Measurements from ENCODE around the gene SLC44A3. TPM values are rescaled to one million over a fixed set of nuclear protein-coding genes. Genes with fewer than 3 reads are reported as not detected.

The SLC44A3 gene
- total and polyA plus RNA-seq, 2 of the 13 experiments (the other 11 are each of a cell fraction or from before 2014, with no cell fraction given), result 6.8 to 14.1 TPM

DNA sequence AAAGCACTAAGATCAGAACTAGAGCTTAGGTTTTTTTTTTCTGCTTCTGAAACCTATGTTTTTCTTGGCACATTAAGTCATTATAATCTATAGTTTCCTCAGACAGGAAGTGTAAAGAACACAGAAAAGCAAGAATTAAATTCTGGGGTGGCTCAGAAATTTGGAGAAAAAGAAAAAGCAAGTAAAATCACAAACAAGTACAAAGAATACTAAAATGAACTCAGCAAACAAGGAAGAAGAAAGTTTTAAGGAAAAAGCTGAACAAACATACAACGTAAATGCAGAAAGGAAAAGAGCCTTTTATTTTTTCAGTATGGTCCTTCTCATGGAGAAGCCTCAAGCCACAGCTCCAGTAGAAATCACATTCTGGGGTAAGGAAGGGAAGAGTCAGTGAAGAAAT is 115.3 kb downstream of the SLC44A3 start:
- in situ Hi-C loops (cut with HindIII; ENCODE audit: extremely low pct_ligation_motif_present, low pct_unique_long_range_greater_than_20kb) (no loop called here), intact Hi-C loops (cut with micrococcal nuclease; ENCODE audit: unreplicated experiment) (no loop called here)
- FAIRE-seq, result no peak
- Histone ChIP-seq H4K20me1 (ENCODE audit: insufficient read depth, low read length) (no peaks in the 10 kb centered on the region), H3K79me2 (ENCODE audit: insufficient read depth, low read length) (peaks cover 9% of the 10 kb centered on the region), H3K9ac (ENCODE audit: insufficient read depth, low read depth, low read length) (no peak overlapping the region), H2AFZ (ENCODE audit: low read length) (no peak overlapping the region), H3K4me3 (replicated peaks in 1 of 3; ENCODE audit: insufficient read depth in 1 of 3, low read depth in 2 of 3, low read length in 3 of 3) (no peak overlapping the region), H3K4me1 (ENCODE audit: insufficient read depth, low read length) (peaks cover 19% of the 10 kb centered on the region), H3K27me3 (ENCODE audit: control insufficient read depth in 1 of 2, insufficient read depth in 2 of 2, low read length in 2 of 2) (no peaks in the 10 kb centered on the region), H3K36me3 (replicated peaks in 1 of 2; ENCODE audit: control insufficient read depth in 1 of 2, insufficient read depth in 2 of 2, low read length in 2 of 2) (peaks cover 0 to 6% of the 10 kb centered on the region in 2 experiments; a peak in 1 of 5 replicates), H3K27ac (ENCODE audit: extremely low read length, insufficient read depth, low read length) (no peak overlapping the region), H3K4me2 (ENCODE audit: low read depth, low read length) (no peak overlapping the region), H3K9me3 (ENCODE audit: low read length) (no peaks in the 10 kb centered on the region)
- POLR2A ChIA-PET, result no interaction called here
- DNase-seq (ENCODE audit: low spot score), result no peak
- ATAC-seq, result no peak
- TF ChIP-seq ZNF724P (CRISPR knock-in tag; IDR thresholded peaks at IDR 0.05; ENCODE audit: borderline replicate concordance) (no peak), ELF4 (CRISPR knock-in tag; IDR thresholded peaks at IDR 0.05; ENCODE audit: borderline replicate concordance) (no peak), ELF1 (CRISPR knock-in tag; IDR thresholded peaks at IDR 0.05) (no peak), YEATS2 (CRISPR knock-in tag; IDR thresholded peaks at IDR 0.05; ENCODE audit: borderline replicate concordance) (no peak), ZNF276 (CRISPR knock-in tag; IDR thresholded peaks at IDR 0.05; ENCODE audit: low read depth) (no peak), ZNF367 (CRISPR knock-in tag; IDR thresholded peaks at IDR 0.05; ENCODE audit: borderline replicate concordance) (no peak), ZBTB26 (CRISPR knock-in tag; IDR thresholded peaks at IDR 0.05; ENCODE audit: borderline replicate concordance) (no peak), GABPB1 (CRISPR knock-in tag; IDR thresholded peaks at IDR 0.05) (no peak), ZNF569 (CRISPR knock-in tag; IDR thresholded peaks at IDR 0.05; ENCODE audit: borderline replicate concordance) (no peak), SRF (IDR thresholded peaks at IDR 0.05; ENCODE audit: low read depth, low read length) (no peak)
- TF ChIP-seq, protein P1, sequence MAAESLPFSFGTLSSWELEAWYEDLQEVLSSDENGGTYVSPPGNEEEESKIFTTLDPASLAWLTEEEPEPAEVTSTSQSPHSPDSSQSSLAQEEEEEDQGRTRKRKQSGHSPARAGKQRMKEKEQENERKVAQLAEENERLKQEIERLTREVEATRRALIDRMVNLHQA (CRISPR knock-in tag; IDR thresholded peaks at IDR 0.05), result no peak
- CTCF ChIA-PET (ENCODE audit: low intra/inter-chr PET ratio, low total read pairs), result no interaction called here
- 100% methylated on average over 1 of the region's 1 CpG for WGBS (ENCODE audit: low lambda C conversion rate)
- BruUV-seq (replicated peaks), result no TSS peak

All from HepG2 (cell line).